Tibial nerve (tissue), 3 donors: Measurements from ENCODE around the gene ATP1B2.

Experiments
- CTCF ChIP-seq, 5 experiments: fragments of 200-600 bp in 3 of 5; fragments of 450-650 bp in 2 of 5; sonication (generic) in 3 of 5; IDR thresholded peaks; one replicate each; pipeline ENCODE4 v1.5.1; 2016 to 2019; ENCODE audit warnings: antibody characterized with exemption in 5 of 5, mild to moderate bottlenecking in 3 of 5, moderate library complexity in 2 of 5
- POLR2A ChIP-seq, 2 donors: fragments of 450-650 bp; IDR thresholded peaks; one replicate each; pipeline ENCODE4 v1.6.1; 2017; ENCODE audit warnings: antibody characterized with exemption in 2 of 2, mild to moderate bottlenecking in 2 of 2, moderate library complexity in 2 of 2

- no peak for TF ChIP-seq CTCF (IDR thresholded peaks at IDR 0.05)
- no peak for TF ChIP-seq POLR2A (IDR thresholded peaks at IDR 0.05)
Measured at GRCh38 chr17:7705269-7706255, 54.8 kb downstream of the ATP1B2 start.
